Psoas muscle (tissue), 8 donors: ENCODE data around the gene ATP8A2. TPM values are rescaled to one million over a fixed set of nuclear protein-coding genes. Genes with fewer than 3 reads are reported as not detected.

Experiments used
- ATAC-seq, 4 donors: fragments of 200-7000 bp; cut with Tn5 transposase; one replicate each; pipeline ENCODE4 v1.9.1; 2020; ENCODE audit warnings: moderate library complexity in 3 of 4, mild to moderate bottlenecking in 2 of 4
- DNase-seq, 2 donors: peaks; one replicate each; pipeline ENCODE4 v3.0.0-alpha.2; 2020
- H3K27ac ChIP-seq: fragments of 200-600 bp; one replicate; pipeline ENCODE4 v1.8.0; 2022
- H3K27me3 ChIP-seq, 3 donors: fragments of 200-600 bp in 1 of 3; one replicate each; pipeline versions ENCODE4 v1.6.1 to v1.8.0; 2013 to 2022; ENCODE audit warnings: low read length in 2 of 3, mild to moderate bottlenecking in 2 of 3, moderate library complexity in 1 of 3; ENCODE audit not compliant: insufficient read depth in 3 of 3
- H3K36me3 ChIP-seq, 2 donors: fragments of 200-600 bp in 1 of 2; one replicate each; pipeline versions ENCODE4 v1.6.1 to v1.8.0; 2013 to 2022; ENCODE audit warnings: low read depth in 1 of 2, mild to moderate bottlenecking in 1 of 2, moderate library complexity in 1 of 2; ENCODE audit not compliant: insufficient read depth in 1 of 2
- H3K4me1 ChIP-seq: fragments of 200-600 bp; one replicate; pipeline ENCODE4 v1.8.0; 2022
- H3K4me3 ChIP-seq: fragments of 200-600 bp; one replicate; pipeline ENCODE4 v1.8.0; 2022; ENCODE audit warnings: mild to moderate bottlenecking
- H3K9me3 ChIP-seq: fragments of 200-600 bp; one replicate; pipeline ENCODE4 v1.8.0; 2022
- CTCF ChIP-seq: fragments of 200-600 bp; IDR thresholded peaks from one replicate; pipeline ENCODE4 v1.8.0; 2022; ENCODE audit warnings: antibody characterized with exemption
- WGBS, 3 donors: extraction: QIAGEN DNeasy Blood & Tissue Kit; methylation state at CpG; one replicate each; pipeline versions ENCODE4 v1.1.6 to v1.1.7; 2013; 5-methylcytosine and 5-hydroxymethylcytosine counted together
- intact Hi-C, 2 donors: fragments of 100-400 bp; cut with DNase I; formaldehyde crosslinking; loops; one replicate each; pipeline versions ENCODE4 v1.11.0 to v1.14.2; 2022
- polyA plus RNA-seq, 3 donors: library from polyadenylated mRNA; stranded (reverse); fragments of 200-250 nt; gene quantifications; one replicate each; pipeline ENCODE4 v1.2.3, GENCODE V29; 2013
- total RNA-seq, 4 donors: library from RNA; stranded (reverse); fragmentation: NEBNext Ultra II Directional in 2 of 4; extraction: Animal tissue kit (Norgen Biotek cat#: 25700) in 2 of 4; gene quantifications; one replicate each; pipeline versions ENCODE4 v1.2.1 to v1.2.4, GENCODE V29; 2021 to 2023
- donor health status: healthy with polysubstance abuse.
- donor health status: DM: no; HTN: no; CAD: no; lungs with moderate emphysema.
- donor health status: Bipolar disorder and iron deficiency.
- donor health status: healthy.
- donor health status: DM: yes; HTN: yes; CAD: no.
- donor health status: DM: no; HTN: no; CAD: no.
- donor health status: DM: no; HTN: no; CAD: no.
- donor health status: DM: yes; HTN: yes; CAD: no.

ATP8A2 gene
- total and polyA plus RNA-seq, 7 donors: 0.02 to 0.22 (median 0.04) TPM; not detected in 2

GRCh38 chr13:25455146-25455545 is 83.4 kb downstream of the ATP8A2 start:
- Histone ChIP-seq H3K4me3 (no peak overlapping the region), H3K9me3 (no peaks in the 10 kb centered on the region), H3K27me3 (no peaks in the 10 kb centered on the region), H3K4me1 (no peaks in the 10 kb centered on the region), H3K27ac (no peak overlapping the region), H3K36me3 (no peaks in the 10 kb centered on the region)
- 60 to 72% (median 66%) methylated on average over 3 of the region's 3 CpGs for WGBS, 3 donors
- intact Hi-C loops: no loop called here
- TF ChIP-seq CTCF: no peak
- no peak for DNase-seq
- ATAC-seq: no peak

- ATAC-seq (no peak), DNase-seq (no peak)
- Histone ChIP-seq H3K4me1 (no peaks in the 10 kb centered on the region), H3K4me3 (no peak overlapping the region), H3K9me3 (no peaks in the 10 kb centered on the region), H3K27me3 (no peaks in the 10 kb centered on the region), H3K36me3 (no peaks in the 10 kb centered on the region), H3K27ac (no peak overlapping the region)
- intact Hi-C loops: no loop called here
- no peak for TF ChIP-seq CTCF
- WGBS, 3 donors: 54 to 81% (median 81%) methylated on average over 4 of the region's 4 CpGs
These were observed 85.8 kb downstream of the ATP8A2 start for GRCh38 chr13:25457566-25457965.

GRCh38 chr13:25462301-25463125 is 90.7 kb downstream of the ATP8A2 start:
- Histone ChIP-seq H3K4me1 (no peaks in the 10 kb centered on the region), H3K36me3 (no peaks in the 10 kb centered on the region), H3K9me3 (no peaks in the 10 kb centered on the region), H3K4me3 (no peak overlapping the region), H3K27me3 (peaks cover 0 to 7% (median 3%) of the 10 kb centered on the region in 3 donors), H3K27ac (no peak overlapping the region)
- ATAC-seq (no peak), DNase-seq (no peak)
- 84 to 87% (median 86%) methylated on average over 9 of the region's 9 CpGs for WGBS, 3 donors
- intact Hi-C loops: no loop called here
- no peak for TF ChIP-seq CTCF

GRCh38 chr13:25463496-25463895 is 91.7 kb downstream of the ATP8A2 start:
- H3K36me3 ChIP-seq: no peaks in the 10 kb centered on the region
- ATAC-seq (no peak), DNase-seq (no peak)
- intact Hi-C loops: no loop called here
- peaks cover 0 to 16% (median 3%) of the 10 kb centered on the region in 3 donors for H3K27me3 ChIP-seq
- WGBS, 3 donors: 61 to 73% (median 65%) methylated on average over 3 of the region's 3 CpGs
- H3K4me3 ChIP-seq: no peak overlapping the region
- TF ChIP-seq CTCF: no peak
- no peak overlapping the region for H3K27ac ChIP-seq
- H3K9me3 ChIP-seq: no peaks in the 10 kb centered on the region
- H3K4me1 ChIP-seq: no peaks in the 10 kb centered on the region
